SU-DHL-6 (cell line): ENCODE measurements around the gene RAB4B.
"Not testable (repeated sequence)": the region's sequence is repeated elsewhere in the genome, so short reads cannot be mapped to it uniquely, and the experiment has no call there.

ENCODE experiments used
- CTCF ChIP-seq: fragments of 200-600 bp; sonication (generic); IDR thresholded peaks from one replicate; pipeline ENCODE4 v1.5.1; 2017; ENCODE audit warnings: antibody characterized with exemption, mild to moderate bottlenecking, low read length, moderate library complexity; ENCODE audit not compliant: insufficient read depth, poor library complexity, severe bottlenecking
- EZH2phosphoT487 ChIP-seq: fragments of 200-600 bp; sonication (generic), shearing (Covaris generic); conservative IDR thresholded peaks from 2 replicates; pipeline ENCODE4 v1.6.1; 2018; ENCODE audit warnings: mild to moderate bottlenecking, antibody characterized with exemption, low read length, moderate library complexity, mixed read lengths

GRCh38 chr19:40732304-40732703 is 45.7 kb upstream of the RAB4B start:
- TF ChIP-seq CTCF, EZH2phosphoT487: not testable (repeated sequence)
